K562 (cell line): ENCODE measurements around the gene CCDC85B. TPM values are rescaled to one million over a fixed set of nuclear protein-coding genes. Genes with fewer than 3 reads are reported as not detected.

Experiments used
- CBX3 ChIP-seq, 2 experiments: IDR thresholded peaks; 1 replicate in 1 of 2; 2 replicates in 1 of 2; pipeline ENCODE4 v1.6.1; 2012; ENCODE audit warnings: inconsistent platforms in 2 of 2, low read length in 2 of 2, borderline replicate concordance in 1 of 2, control low read depth in 1 of 2
- ETS2 ChIP-seq: IDR thresholded peaks from 2 replicates; pipeline ENCODE4 v1.6.1; 2016; ENCODE audit warnings: borderline replicate concordance, missing genetic modification characterization, mild to moderate bottlenecking, moderate library complexity, missing compliant biosample characterization; ENCODE audit not compliant: poor library complexity, severe bottlenecking
- GABPB1 ChIP-seq: sonication (generic); formaldehyde crosslinking; IDR thresholded peaks from 2 replicates; pipeline ENCODE4 v1.8.0; 2022; ENCODE audit warnings: mild to moderate bottlenecking, missing genetic modification reagents
- HNRNPL ChIP-seq: fragments of 200-400 bp; formaldehyde crosslinking; IDR thresholded peaks from 2 replicates; pipeline ENCODE4 v1.6.1; 2017; ENCODE audit warnings: low read depth, mild to moderate bottlenecking, low read length
- HSF4 ChIP-seq: fragments of 250-450 bp; sonication (Bioruptor Pico); IDR thresholded peaks from 2 replicates; pipeline ENCODE4 v2.1.2; 2022; ENCODE audit warnings: mild to moderate bottlenecking, moderate library complexity, borderline replicate concordance
- KLF16 ChIP-seq: IDR thresholded peaks from 2 replicates; pipeline ENCODE4 v1.6.1; 2016; ENCODE audit warnings: antibody characterized with exemption
- NEUROD1 ChIP-seq: fragments of 150-350 bp; IDR thresholded peaks from 2 replicates; pipeline ENCODE4 v1.6.1; 2014; ENCODE audit warnings: borderline replicate concordance, low read length, low read depth; ENCODE audit not compliant: partially characterized antibody
- OTX1 ChIP-seq: fragments of 450-650 bp; formaldehyde crosslinking; IDR thresholded peaks from 2 replicates; pipeline ENCODE4 v1.4.0; 2022; ENCODE audit warnings: mild to moderate bottlenecking
- PML ChIP-seq: IDR thresholded peaks from 2 replicates; pipeline ENCODE4 v1.6.1; 2012; ENCODE audit warnings: low read length, inconsistent platforms
- PRPF4 ChIP-seq: fragments of 200-400 bp; formaldehyde crosslinking; IDR thresholded peaks from one replicate; pipeline ENCODE4 v1.6.1; 2017; ENCODE audit warnings: low read length, low read depth, mild to moderate bottlenecking; ENCODE audit not compliant: insufficient read depth, poor library complexity, severe bottlenecking
- THRB ChIP-seq: fragments of 450-650 bp; formaldehyde crosslinking; conservative IDR thresholded peaks from 2 replicates; pipeline ENCODE4 v1.4.0; 2022; ENCODE audit warnings: mild to moderate bottlenecking, missing genetic modification characterization
- ZBTB40 ChIP-seq, 2 experiments: fragments of 450-650 bp in 1 of 2; sonication (generic) in 1 of 2; formaldehyde crosslinking in 1 of 2; IDR thresholded peaks; 2 replicates each; pipeline versions ENCODE4 v1.7.1 to v1.9.0; 2016 to 2022; ENCODE audit warnings: inconsistent platforms in 1 of 2, mild to moderate bottlenecking in 1 of 2, missing genetic modification reagents in 1 of 2
- ZNF263 ChIP-seq: sonication (generic); formaldehyde crosslinking; IDR thresholded peaks from 2 replicates; pipeline ENCODE4 v1.8.0; 2022; ENCODE audit warnings: mild to moderate bottlenecking, missing genetic modification reagents, borderline replicate concordance
- polyA plus RNA-seq, 8 experiments: library from polyadenylated mRNA; depleted of rRNA in 4 of 8; stranded (reverse) in 5 of 8; unstranded in 3 of 8; fragments of >200 nt; fragmentation: Nextera tagmentation in 2 of 8; fragmentation: Illumina TruSeq in 1 of 8; extraction: Ambion mirVana in 2 of 8; extraction: Trizol in 1 of 8; gene quantifications; 2 replicates each; pipeline versions ENCODE4 v1.2.1 to v1.2.3, GENCODE V29; 2011 to 2014; ENCODE audit warnings: inconsistent platforms in 1 of 8, missing spikeins in 1 of 8
- total RNA-seq, 7 experiments: library from RNA; depleted of rRNA in 6 of 7; stranded (reverse); fragments of >200 nt in 6 of 7; fragmentation: Illumina TruSeq in 2 of 7; extraction: Trizol in 2 of 7; gene quantifications; 2 replicates each; pipeline versions ENCODE4 v1.2.1 to v1.2.3, GENCODE V29; 2011 to 2021; ENCODE audit warnings: low replicate concordance in 1 of 7
- TF ChIP-seq, protein P1 (sequence below): fragments of 450-650 bp; IDR thresholded peaks from 2 replicates; pipeline ENCODE4 v1.6.1; 2017; ENCODE audit warnings: mild to moderate bottlenecking, moderate library complexity

The CCDC85B gene
- total and polyA plus RNA-seq, 9 of the 15 experiments (the other 6 are each of a cell fraction or from before 2014, with no cell fraction given) = 0.14 to 138 (median 6.2) TPM

GRCh38 chr11:65911682-65912568, 21.5 kb downstream of the CCDC85B start (continued):
- 0 out of 2 replicates have a peak, but pooled peaks have one; percentile 23 for TF ChIP-seq ZBTB40 (IDR thresholded peaks at IDR 0.05)
- no peak for TF ChIP-seq ZBTB40 (CRISPR knock-in tag; IDR thresholded peaks at IDR 0.05)
- no peak for TF ChIP-seq CBX3 (IDR thresholded peaks at IDR 0.05; ENCODE audit: borderline replicate concordance in 1 of 2, low read length in 2 of 2)
- no peak for TF ChIP-seq OTX1 (CRISPR knock-in tag)
- no peak for TF ChIP-seq HSF4 (CRISPR knock-in tag)
- no peak for TF ChIP-seq PRPF4
- no peak for TF ChIP-seq HNRNPL
- TF ChIP-seq ETS2 (tag) = no peak
- no peak for TF ChIP-seq PML
- TF ChIP-seq ZNF263 (CRISPR knock-in tag) = peak; percentile 52
- TF ChIP-seq KLF16 = peak; percentile 18; the same call in 1 of the 2 replicates
- TF ChIP-seq, protein P1, sequence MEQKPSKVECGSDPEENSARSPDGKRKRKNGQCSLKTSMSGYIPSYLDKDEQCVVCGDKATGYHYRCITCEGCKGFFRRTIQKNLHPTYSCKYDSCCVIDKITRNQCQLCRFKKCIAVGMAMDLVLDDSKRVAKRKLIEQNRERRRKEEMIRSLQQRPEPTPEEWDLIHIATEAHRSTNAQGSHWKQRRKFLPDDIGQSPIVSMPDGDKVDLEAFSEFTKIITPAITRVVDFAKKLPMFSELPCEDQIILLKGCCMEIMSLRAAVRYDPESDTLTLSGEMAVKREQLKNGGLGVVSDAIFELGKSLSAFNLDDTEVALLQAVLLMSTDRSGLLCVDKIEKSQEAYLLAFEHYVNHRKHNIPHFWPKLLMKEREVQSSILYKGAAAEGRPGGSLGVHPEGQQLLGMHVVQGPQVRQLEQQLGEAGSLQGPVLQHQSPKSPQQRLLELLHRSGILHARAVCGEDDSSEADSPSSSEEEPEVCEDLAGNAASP = no peak
- TF ChIP-seq NEUROD1 = peak; percentile 27
- no peak for TF ChIP-seq THRB (CRISPR knock-in tag)
- TF ChIP-seq GABPB1 (CRISPR knock-in tag) = 0 out of 2 replicates have a peak, but pooled peaks have one; percentile 57
